Measurements from ENCODE around the gene VIL1. TPM values are rescaled to one million over a fixed set of nuclear protein-coding genes. Genes with fewer than 3 reads are reported as not detected.

The VIL1 gene
- total and polyA plus RNA-seq, 5 experiments from 2014 or later, result 0.03 to 0.05 TPM; not detected in 3

DNA sequence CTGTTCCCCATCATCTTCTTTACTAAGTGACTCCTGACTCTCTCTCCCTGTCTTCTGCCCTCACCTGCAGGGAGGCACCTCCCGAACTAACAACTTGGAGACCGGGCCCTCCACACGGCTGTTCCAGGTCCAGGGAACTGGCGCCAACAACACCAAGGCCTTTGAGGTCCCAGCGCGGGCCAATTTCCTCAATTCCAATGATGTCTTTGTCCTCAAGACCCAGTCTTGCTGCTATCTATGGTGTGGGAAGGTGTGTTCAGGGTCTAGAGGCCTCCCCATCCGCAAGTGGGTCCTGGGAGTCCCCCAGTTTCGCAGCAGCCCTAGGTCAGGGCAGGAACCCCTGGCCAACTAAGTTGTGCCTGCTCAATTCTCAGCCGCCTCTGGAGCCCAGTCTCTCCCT is 15.5 kb downstream of the VIL1 start:
- Mint-ChIP-seq H3K27me3 (peaks cover 0 to 3% (median 0%) of the 10 kb centered on the region in 5 donors), H3K27ac (peak overlapping the region in 1 of 10 donors; percentile 35), H3K36me3 (no peaks in the 10 kb centered on the region), H3K4me3 (no peak overlapping the region), H3K9me3 (no peaks in the 10 kb centered on the region), H3K4me1 (peaks cover 0 to 6% (median under 1%) of the 10 kb centered on the region in 4 donors)
- peak in 1 of 10 donors; percentile 10 for DNase-seq
- ATAC-seq, result no peak
- POLR2A ChIA-PET, result no interaction called here

- Mint-ChIP-seq H3K27ac (peak overlapping the region in 1 of 10 donors; percentile 58), H3K36me3 (no peaks in the 10 kb centered on the region), H3K4me1 (peaks cover 0 to 6% (median under 1%) of the 10 kb centered on the region in 4 donors), H3K4me3 (no peak overlapping the region), H3K27me3 (peaks cover 0 to 3% (median 0%) of the 10 kb centered on the region in 5 donors), H3K9me3 (no peaks in the 10 kb centered on the region)
- DNase-seq, result peak in 1 of 10 donors; percentile 51
- POLR2A ChIA-PET, result no interaction called here
- no peak for ATAC-seq
Measured at GRCh38 chr2:218435003-218435982, 16.4 kb downstream of the VIL1 start.

DNA sequence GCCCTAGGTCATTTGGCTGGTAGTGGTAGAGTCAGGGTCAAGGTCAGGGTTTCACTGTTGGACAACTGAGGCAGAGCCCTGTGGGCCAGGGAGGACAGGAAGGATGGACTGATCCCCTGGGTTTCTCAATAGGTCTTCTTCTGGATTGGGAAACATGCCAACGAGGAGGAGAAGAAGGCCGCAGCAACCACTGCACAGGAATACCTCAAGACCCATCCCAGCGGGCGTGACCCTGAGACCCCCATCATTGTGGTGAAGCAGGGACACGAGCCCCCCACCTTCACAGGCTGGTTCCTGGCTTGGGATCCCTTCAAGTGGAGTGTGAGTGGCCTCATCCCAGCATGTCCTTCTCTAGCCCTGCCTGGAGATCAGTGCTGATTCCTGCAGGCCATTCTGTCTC is 18.1 kb downstream of the VIL1 start:
- no peak overlapping the region for H3K27ac Mint-ChIP-seq
- no peak overlapping the region for H3K4me3 Mint-ChIP-seq
- H3K27me3 Mint-ChIP-seq, result peaks cover 0 to 3% (median 0%) of the 10 kb centered on the region in 5 donors
- POLR2A ChIA-PET, result no interaction called here
- no peaks in the 10 kb centered on the region for H3K36me3 Mint-ChIP-seq
- no peaks in the 10 kb centered on the region for H3K9me3 Mint-ChIP-seq
- peak in 1 of 10 donors; percentile 38 for DNase-seq
- peaks cover 0 to 6% (median 2%) of the 10 kb centered on the region in 4 donors for H3K4me1 Mint-ChIP-seq
- ATAC-seq, result no peak

DNA sequence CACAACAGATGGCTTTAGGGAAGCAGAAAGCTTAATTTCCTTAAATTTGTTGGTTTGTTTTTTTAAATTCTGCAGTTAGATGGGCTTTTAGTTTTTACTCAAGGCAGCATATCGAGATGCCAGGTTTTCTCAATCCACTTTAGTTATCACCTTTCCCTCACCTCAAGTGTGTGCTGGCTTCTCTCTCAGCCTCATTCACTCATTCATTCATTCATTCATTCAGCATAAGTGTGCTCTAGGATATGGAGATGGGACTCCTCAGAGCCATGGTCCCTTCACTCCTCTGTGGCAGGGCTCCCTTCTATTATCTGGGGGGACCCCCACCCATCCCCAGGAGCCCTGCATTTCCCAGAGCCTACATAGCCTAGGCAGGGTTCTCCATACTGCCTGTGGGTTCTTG is 19.0 kb downstream of the VIL1 start:
- no peaks in the 10 kb centered on the region for H3K9me3 Mint-ChIP-seq
- DNase-seq, result no peak
- H3K27ac Mint-ChIP-seq, result peak overlapping the region in 1 of 10 donors; percentile 72
- H3K4me1 Mint-ChIP-seq, result peaks cover 0 to 6% (median 2%) of the 10 kb centered on the region in 4 donors
- no peaks in the 10 kb centered on the region for H3K27me3 Mint-ChIP-seq
- no peaks in the 10 kb centered on the region for H3K36me3 Mint-ChIP-seq
- ATAC-seq, result no peak
- POLR2A ChIA-PET, result no interaction called here
- H3K4me3 Mint-ChIP-seq, result no peak overlapping the region

- H3K36me3 Mint-ChIP-seq, result no peaks in the 10 kb centered on the region
- H3K27me3 Mint-ChIP-seq, result no peaks in the 10 kb centered on the region
- H3K4me3 Mint-ChIP-seq, result no peak overlapping the region
- DNase-seq, result no peak
- no peaks in the 10 kb centered on the region for H3K9me3 Mint-ChIP-seq
- peaks cover 0 to 6% (median 2%) of the 10 kb centered on the region in 4 donors for H3K4me1 Mint-ChIP-seq
- H3K27ac Mint-ChIP-seq, result peak overlapping the region in 2 of 10 donors; percentile 69 to 72
- ATAC-seq, result no peak
- POLR2A ChIA-PET, result interaction anchor here (0.6 to 0.7 kb wide), 2 partner anchors 75 to 124 kb away, joined by 3 to 5 read pairs; no protein-coding TSS in a partner anchor
Measured at GRCh38 chr2:218438596-218438995, 19.7 kb downstream of the VIL1 start.

- H3K4me1 Mint-ChIP-seq, result peaks cover 0 to 5% (median 0%) of the 10 kb centered on the region in 4 donors
- no peak overlapping the region for H3K4me3 Mint-ChIP-seq
- peaks cover 0 to 26% (median 15%) of the 10 kb centered on the region in 3 donors for H3K36me3 Mint-ChIP-seq
- ATAC-seq (no peak), DNase-seq (no peak)
- POLR2A ChIA-PET, result no interaction called here
- no peaks in the 10 kb centered on the region for H3K9me3 Mint-ChIP-seq
- H3K27ac Mint-ChIP-seq, result peak overlapping the region in 1 of 10 donors; percentile 23
- H3K27me3 Mint-ChIP-seq, result no peaks in the 10 kb centered on the region
Measured at GRCh38 chr2:218444692-218445357, 25.9 kb downstream of the VIL1 start.

- Mint-ChIP-seq H3K27ac (no peak overlapping the region), H3K4me3 (no peak overlapping the region), H3K36me3 (peaks cover 0 to 34% (median 18%) of the 10 kb centered on the region in 3 donors), H3K27me3 (no peaks in the 10 kb centered on the region), H3K9me3 (no peaks in the 10 kb centered on the region), H3K4me1 (peaks cover 0 to 5% (median 0%) of the 10 kb centered on the region in 4 donors)
- ATAC-seq (no peak), DNase-seq (no peak)
- POLR2A ChIA-PET, result no interaction called here
Measured at GRCh38 chr2:218445602-218446001, 26.7 kb downstream of the VIL1 start.

- H3K36me3 Mint-ChIP-seq, result peaks cover 0 to 38% (median 18%) of the 10 kb centered on the region in 3 donors
- H3K27me3 Mint-ChIP-seq, result no peaks in the 10 kb centered on the region
- ATAC-seq (no peak), DNase-seq (no peak)
- H3K4me1 Mint-ChIP-seq, result peaks cover 0 to 2% (median 0%) of the 10 kb centered on the region in 4 donors
- no peak overlapping the region for H3K27ac Mint-ChIP-seq
- H3K9me3 Mint-ChIP-seq, result no peaks in the 10 kb centered on the region
- POLR2A ChIA-PET, result interaction anchor here (0.6 kb wide), 1 partner anchor 404 kb away, joined by 3 read pairs; no protein-coding TSS in a partner anchor
- H3K4me3 Mint-ChIP-seq, result no peak overlapping the region
Measured at GRCh38 chr2:218446547-218446946, 27.6 kb downstream of the VIL1 start.

- no peaks in the 10 kb centered on the region for H3K9me3 Mint-ChIP-seq
- no peak overlapping the region for H3K4me3 Mint-ChIP-seq
- no peak for DNase-seq
- no peak for ATAC-seq
- H3K4me1 Mint-ChIP-seq, result peaks cover 0 to 2% (median 0%) of the 10 kb centered on the region in 4 donors
- POLR2A ChIA-PET, result interaction anchor here (0.6 kb wide), 1 partner anchor 403 kb away, joined by 3 read pairs; no protein-coding TSS in a partner anchor
- no peaks in the 10 kb centered on the region for H3K27me3 Mint-ChIP-seq
- no peak overlapping the region for H3K27ac Mint-ChIP-seq
- peaks cover 0 to 38% (median 18%) of the 10 kb centered on the region in 3 donors for H3K36me3 Mint-ChIP-seq
Measured at GRCh38 chr2:218447072-218447471, 28.1 kb downstream of the VIL1 start.

DNA sequence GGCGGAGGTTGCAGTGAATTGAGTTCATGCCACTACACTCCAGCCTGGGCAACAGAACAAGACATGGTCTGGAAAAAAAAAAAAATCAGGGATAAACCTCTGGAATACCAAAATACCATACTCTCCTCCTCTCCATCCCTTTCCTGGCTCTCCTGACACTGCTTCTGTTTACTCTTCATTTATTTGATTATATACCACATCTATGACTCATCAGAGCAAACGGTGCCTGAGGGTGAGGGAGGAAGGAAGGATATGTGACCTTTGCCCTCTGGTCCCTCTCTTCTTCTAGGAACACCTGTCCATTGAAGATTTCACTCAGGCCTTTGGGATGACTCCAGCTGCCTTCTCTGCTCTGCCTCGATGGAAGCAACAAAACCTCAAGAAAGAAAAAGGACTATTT is 30.0 kb downstream of the VIL1 start:
- Mint-ChIP-seq H3K27me3 (no peaks in the 10 kb centered on the region), H3K4me3 (no peak overlapping the region), H3K9me3 (peaks cover 0 to 2% (median under 1%) of the 10 kb centered on the region in 9 donors), H3K4me1 (peaks cover 0 to 2% (median 0%) of the 10 kb centered on the region in 4 donors), H3K36me3 (peaks cover 4 to 53% (median 28%) of the 10 kb centered on the region in 3 donors), H3K27ac (peak overlapping the region in 1 of 10 donors; percentile 47)
- POLR2A ChIA-PET, result no interaction called here
- ATAC-seq (no peak), DNase-seq (no peak)

DNA sequence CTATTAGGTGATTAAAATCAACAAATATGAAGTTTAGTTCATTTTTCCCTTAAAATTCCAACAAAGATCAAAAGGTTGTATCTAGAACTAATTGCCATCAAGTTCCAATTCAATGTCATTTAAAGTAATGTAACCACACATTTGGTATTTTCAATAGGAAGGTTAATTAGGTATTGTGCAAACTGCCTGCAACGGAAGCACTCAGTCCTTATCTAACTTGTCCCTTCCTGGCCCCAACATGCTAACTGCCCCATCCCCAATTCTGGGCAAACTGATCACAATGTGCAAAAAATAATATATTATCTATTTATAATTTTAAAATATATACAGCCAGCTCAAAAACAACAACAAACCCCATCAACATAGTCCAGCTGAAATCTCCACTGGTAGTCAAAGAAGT is 33.2 kb downstream of the VIL1 start:
- ATAC-seq, result no peak
- POLR2A ChIA-PET, result no interaction called here
- Mint-ChIP-seq H3K27ac (no peak overlapping the region), H3K9me3 (peaks cover 0 to 20% (median 13%) of the 10 kb centered on the region in 9 donors), H3K4me3 (no peak overlapping the region), H3K27me3 (no peaks in the 10 kb centered on the region), H3K36me3 (peaks cover 22 to 76% (median 53%) of the 10 kb centered on the region in 3 donors), H3K4me1 (peaks cover 0 to 4% (median under 1%) of the 10 kb centered on the region in 4 donors)
- DNase-seq, result no peak

- no peak overlapping the region for H3K27ac Mint-ChIP-seq
- POLR2A ChIA-PET, result no interaction called here
- no peaks in the 10 kb centered on the region for H3K27me3 Mint-ChIP-seq
- ATAC-seq (no peak), DNase-seq (no peak)
- H3K4me1 Mint-ChIP-seq, result peaks cover 0 to 4% (median 0%) of the 10 kb centered on the region in 4 donors
- no peak overlapping the region for H3K4me3 Mint-ChIP-seq
- H3K36me3 Mint-ChIP-seq, result peaks cover 22 to 75% (median 43%) of the 10 kb centered on the region in 3 donors
- peaks cover 0 to 20% (median 13%) of the 10 kb centered on the region in 9 donors for H3K9me3 Mint-ChIP-seq
Measured at GRCh38 chr2:218456849-218457248, 37.9 kb downstream of the VIL1 start.
